GM23248 (cell line): Measurements from ENCODE around the gene EXOC3L1. TPM values are rescaled to one million over a fixed set of nuclear protein-coding genes. Genes with fewer than 3 reads are reported as not detected.

Experiments used
- DNase-seq: peaks from one replicate; pipeline ENCODE4 v3.0.0-alpha.2; 2015
- H2AFZ ChIP-seq: fragments of 200-600 bp; sonication (generic); 2 replicates; pipeline ENCODE4 v1.6.1; 2016; ENCODE audit warnings: antibody characterized with exemption
- H3F3A ChIP-seq: fragments of 200-600 bp; sonication (generic); 2 replicates; pipeline ENCODE4 v1.6.1; 2016; ENCODE audit warnings: mild to moderate bottlenecking, antibody characterized with exemption, mixed run types; ENCODE audit not compliant: insufficient read depth
- H3K27ac ChIP-seq: fragments of 200-600 bp; sonication (generic); 2 replicates; pipeline ENCODE4 v1.5.1; 2016; ENCODE audit warnings: mild to moderate bottlenecking
- H3K27me3 ChIP-seq: fragments of 200-600 bp; sonication (generic); replicated peaks from 2 replicates; pipeline ENCODE4 v1.6.1; 2016; ENCODE audit warnings: mild to moderate bottlenecking; ENCODE audit not compliant: insufficient read depth
- H3K36me3 ChIP-seq: fragments of 200-600 bp; sonication (generic); 2 replicates; pipeline ENCODE4 v1.6.1; 2016; ENCODE audit warnings: low read depth, mild to moderate bottlenecking
- H3K4me1 ChIP-seq: fragments of 200-600 bp; sonication (generic); 2 replicates; pipeline ENCODE4 v1.6.1; 2016; ENCODE audit warnings: mild to moderate bottlenecking; ENCODE audit not compliant: insufficient read depth
- H3K4me2 ChIP-seq: fragments of 200-600 bp; sonication (generic); one replicate; pipeline ENCODE4 v1.6.1; 2016; ENCODE audit warnings: mild to moderate bottlenecking; ENCODE audit not compliant: unreplicated experiment
- H3K4me3 ChIP-seq: fragments of 200-600 bp; sonication (generic); 2 replicates; pipeline ENCODE4 v1.5.1; 2016; ENCODE audit warnings: mild to moderate bottlenecking
- H3K79me2 ChIP-seq: fragments of 200-600 bp; sonication (generic); 2 replicates; pipeline ENCODE4 v1.6.1; 2016; ENCODE audit warnings: mild to moderate bottlenecking; ENCODE audit not compliant: insufficient read depth
- H3K9ac ChIP-seq: fragments of 200-600 bp; sonication (generic); 2 replicates; pipeline ENCODE4 v1.6.1; 2016; ENCODE audit warnings: mild to moderate bottlenecking
- H3K9me2 ChIP-seq: fragments of 200-600 bp; sonication (generic); 2 replicates; pipeline ENCODE4 v1.6.1; 2016; ENCODE audit warnings: mixed run types, mild to moderate bottlenecking, moderate library complexity; ENCODE audit not compliant: insufficient read depth
- H3K9me3 ChIP-seq: fragments of 200-600 bp; sonication (generic); one replicate; pipeline ENCODE4 v1.6.1; 2017; ENCODE audit warnings: low read depth
- H4K20me1 ChIP-seq: fragments of 200-600 bp; sonication (generic); 2 replicates; pipeline ENCODE4 v1.6.0; 2016; ENCODE audit not compliant: insufficient read depth
- EZH2 ChIP-seq: fragments of 200-600 bp; sonication (generic); IDR thresholded peaks from 2 replicates; pipeline ENCODE4 v1.6.1; 2018; ENCODE audit warnings: antibody characterized with exemption, mild to moderate bottlenecking; ENCODE audit not compliant: insufficient read depth, poor library complexity, severe bottlenecking
- EZH2phosphoT487 ChIP-seq: fragments of 200-600 bp; sonication (generic); IDR thresholded peaks from 2 replicates; pipeline ENCODE4 v1.6.1; 2018; ENCODE audit warnings: antibody characterized with exemption, moderate library complexity, mild to moderate bottlenecking, low read depth; ENCODE audit not compliant: insufficient read depth
- WGBS, 2 experiments: methylation state at CpG; one replicate each; pipeline ENCODE4 v1.1.6; 2015 to 2017; ENCODE audit warnings: low lambda C conversion rate in 2 of 2, low coverage in 1 of 2; ENCODE audit errors: missing lambda C conversion rate in 2 of 2; 5-methylcytosine and 5-hydroxymethylcytosine counted together
- in situ Hi-C: fragments of 300-500 bp; cut with MboI; formaldehyde crosslinking; loops from 2 replicates; pipeline ENCODE4 v1.15.0; 2020
- polyA plus RNA-seq: library from polyadenylated mRNA; unstranded; fragments of >200 nt; fragmentation: Nextera tagmentation; extraction: Ambion mirVana; gene quantifications from 2 replicates; pipeline ENCODE4 v1.2.1, GENCODE V29; 2016
- total RNA-seq: library from RNA; depleted of rRNA; stranded (reverse); fragments of >200 nt; shearing (Covaris generic); gene quantifications from 2 replicates; pipeline ENCODE4 v1.2.3, GENCODE V29; 2014

EXOC3L1 gene
- total and polyA plus RNA-seq, 2 experiments from 2014 or later: 0.28 TPM; not detected in 1

- peaks cover 14% of the 10 kb centered on the region for H3K79me2 ChIP-seq
- H3K4me1 ChIP-seq: no peaks in the 10 kb centered on the region
- H3F3A ChIP-seq: no peaks in the 10 kb centered on the region
- H3K9ac ChIP-seq: no peak overlapping the region
- H3K9me2 ChIP-seq: no peaks in the 10 kb centered on the region
- no peak for DNase-seq
- H3K27me3 ChIP-seq: no peaks in the 10 kb centered on the region
- H2AFZ ChIP-seq: no peak overlapping the region
- H3K4me2 ChIP-seq: no peak overlapping the region
- 71 to 80% methylated on average over 7 of the region's 7 CpGs for WGBS, 2 experiments
- no peaks in the 10 kb centered on the region for H3K9me3 ChIP-seq
- peaks cover 10% of the 10 kb centered on the region; the same call in 1 of the 2 replicates for H3K36me3 ChIP-seq
- no peaks in the 10 kb centered on the region for H4K20me1 ChIP-seq
- H3K4me3 ChIP-seq: no peak overlapping the region
- TF ChIP-seq EZH2phosphoT487: no peak
- TF ChIP-seq EZH2: no peak
- no peak overlapping the region for H3K27ac ChIP-seq
- in situ Hi-C loops: no loop called here
Measured at GRCh38 chr16:67233596-67233995, 43.7 kb upstream of the EXOC3L1 start.

GRCh38 chr16:67230809-67231660, 41.1 kb upstream of the EXOC3L1 start:
- Histone ChIP-seq H3K4me3 (no peak overlapping the region), H3K27ac (no peak overlapping the region), H3K36me3 (peaks cover 11% of the 10 kb centered on the region; the same call in 1 of the 2 replicates), H3K79me2 (peaks cover 38% of the 10 kb centered on the region), H3K4me1 (peaks cover 10% of the 10 kb centered on the region), H4K20me1 (no peaks in the 10 kb centered on the region), H3K27me3 (no peaks in the 10 kb centered on the region), H3F3A (no peaks in the 10 kb centered on the region), H3K9me2 (no peaks in the 10 kb centered on the region), H3K4me2 (no peak overlapping the region), H2AFZ (no peak overlapping the region), H3K9me3 (no peaks in the 10 kb centered on the region), H3K9ac (no peak overlapping the region)
- in situ Hi-C loops: no loop called here
- DNase-seq: no peak
- TF ChIP-seq EZH2 (no peak), EZH2phosphoT487 (no peak)
- 92 to 95% methylated on average over 12 of the region's 12 CpGs for WGBS, 2 experiments

GRCh38 chr16:67229906-67230808, 40.2 kb upstream of the EXOC3L1 start:
- Histone ChIP-seq H2AFZ (no peak overlapping the region), H3K9me3 (no peaks in the 10 kb centered on the region), H3K4me1 (peaks cover 14% of the 10 kb centered on the region), H3K9ac (no peak overlapping the region), H3K36me3 (peaks cover 11% of the 10 kb centered on the region; the same call in 1 of the 2 replicates), H3K4me3 (no peak overlapping the region), H3K27me3 (no peaks in the 10 kb centered on the region), H3K9me2 (no peaks in the 10 kb centered on the region), H4K20me1 (no peaks in the 10 kb centered on the region), H3K4me2 (no peak overlapping the region), H3K27ac (no peak overlapping the region), H3F3A (no peaks in the 10 kb centered on the region), H3K79me2 (peaks cover 45% of the 10 kb centered on the region)
- in situ Hi-C loops: no loop called here
- no peak for TF ChIP-seq EZH2phosphoT487
- no peak for TF ChIP-seq EZH2
- no peak for DNase-seq
- 86% methylated on average over 32 of the region's 32 CpGs for WGBS, 2 experiments

GRCh38 chr16:67228905-67229304, 39.0 kb upstream of the EXOC3L1 start:
- H2AFZ ChIP-seq: no peak overlapping the region
- peaks cover 14% of the 10 kb centered on the region for H3K4me1 ChIP-seq
- H3K36me3 ChIP-seq: peaks cover 11% of the 10 kb centered on the region; the same call in 1 of the 2 replicates
- no peaks in the 10 kb centered on the region for H3K27me3 ChIP-seq
- H4K20me1 ChIP-seq: no peaks in the 10 kb centered on the region
- H3K79me2 ChIP-seq: peaks cover 47% of the 10 kb centered on the region
- in situ Hi-C loops: no loop called here
- no peaks in the 10 kb centered on the region for H3K9me3 ChIP-seq
- H3K27ac ChIP-seq: no peak overlapping the region
- no peak for TF ChIP-seq EZH2phosphoT487
- TF ChIP-seq EZH2: no peak
- no peak overlapping the region for H3K4me3 ChIP-seq
- no peaks in the 10 kb centered on the region for H3K9me2 ChIP-seq
- no peak for DNase-seq
- H3K4me2 ChIP-seq: no peak overlapping the region
- H3K9ac ChIP-seq: no peak overlapping the region
- no peaks in the 10 kb centered on the region for H3F3A ChIP-seq
- WGBS, 2 experiments: 96% methylated on average over 9 of the region's 9 CpGs
